Dedifferentiated amniotic fluid mesenchymal stem cell (primary cell): ENCODE measurements around the gene CBR3.

Experiments
- DNase-seq: peaks from one replicate; pipeline ENCODE4 v3.0.0-alpha.2; 2016; ENCODE audit errors: extremely low spot score

CBR3 gene

DNA sequence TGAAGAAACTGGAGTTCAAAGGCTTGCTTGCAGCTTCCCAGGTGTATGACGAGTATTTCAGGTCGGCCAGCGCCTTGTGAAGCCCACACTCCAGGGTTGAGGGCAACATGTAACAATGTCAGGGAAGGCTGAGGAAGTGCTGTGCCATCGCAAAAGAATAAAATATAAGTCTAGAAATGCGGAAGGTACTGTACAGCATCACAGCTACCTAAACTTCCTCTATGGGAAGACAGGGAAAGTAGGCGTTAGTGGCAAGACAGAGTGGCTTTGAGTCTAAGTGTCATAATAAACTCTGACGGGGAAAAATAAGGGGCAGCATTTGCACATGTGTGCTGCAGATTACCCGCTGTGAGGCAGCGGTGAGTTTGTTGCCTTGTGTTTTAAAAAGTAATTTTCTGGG is 50.6 kb downstream of the CBR3 start:
- no peak for DNase-seq

DNA sequence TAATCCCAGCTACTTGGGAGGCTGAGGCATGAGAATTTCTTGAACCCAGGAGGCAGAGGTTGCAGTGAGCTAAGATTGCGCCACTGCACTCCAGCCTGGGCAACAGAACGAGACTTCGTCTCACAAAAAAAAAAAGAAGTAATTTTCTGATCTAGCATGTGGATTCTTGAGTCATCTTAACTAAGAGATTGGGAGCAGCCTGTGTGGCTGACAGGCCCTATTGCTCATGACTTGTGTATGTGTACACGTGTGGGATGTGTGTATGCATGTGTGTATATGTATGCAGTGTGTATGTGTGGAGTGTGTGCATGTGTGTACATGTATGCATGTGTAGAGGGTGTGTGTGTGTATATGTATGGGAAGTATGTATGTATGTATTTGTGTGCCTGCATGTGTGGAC is 51.2 kb downstream of the CBR3 start:
- no peak for DNase-seq

DNA sequence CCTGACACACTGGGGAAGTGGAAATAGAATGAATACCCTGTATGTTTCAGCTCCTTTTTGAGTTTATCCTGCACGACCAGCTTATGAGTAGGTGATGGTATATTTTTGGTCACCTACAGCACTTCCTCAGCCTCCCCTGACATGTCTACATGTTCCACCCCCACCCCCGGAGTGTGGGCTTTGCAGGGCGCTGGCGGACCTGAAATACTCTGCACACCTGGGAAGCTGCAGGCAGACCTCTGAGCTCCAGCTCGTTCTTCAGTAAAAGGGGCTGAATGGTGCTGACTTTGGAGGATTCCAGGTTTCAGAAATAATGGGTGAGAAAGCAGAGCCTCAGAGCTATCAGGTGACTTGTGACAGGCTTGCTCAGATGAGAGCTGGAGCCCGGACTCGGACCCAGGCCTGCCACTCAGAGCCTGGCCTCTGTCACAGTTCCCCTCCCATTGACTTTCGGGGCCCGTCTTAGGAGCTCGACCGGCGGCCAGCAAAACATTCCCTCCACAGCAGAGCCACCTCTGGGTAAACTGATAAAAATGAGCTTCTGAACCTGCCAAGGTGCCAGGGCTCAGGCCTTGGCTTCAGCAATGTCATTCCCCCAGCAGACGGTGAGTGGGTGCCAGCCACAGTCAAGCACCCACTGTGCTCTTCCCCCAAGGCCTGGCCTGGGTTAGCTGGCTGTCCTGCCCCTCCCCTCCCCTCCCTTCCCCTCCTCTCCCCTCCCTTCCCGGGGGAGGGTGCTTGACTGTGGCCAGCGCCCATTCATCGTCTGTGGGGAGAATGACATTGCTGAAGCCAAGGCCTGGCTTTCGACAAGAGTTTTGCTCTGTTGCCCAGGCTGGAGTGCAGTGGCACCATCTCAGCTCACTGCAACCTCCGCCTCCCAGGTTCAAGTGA is 51.9 kb downstream of the CBR3 start:
- no peak for DNase-seq

DNA sequence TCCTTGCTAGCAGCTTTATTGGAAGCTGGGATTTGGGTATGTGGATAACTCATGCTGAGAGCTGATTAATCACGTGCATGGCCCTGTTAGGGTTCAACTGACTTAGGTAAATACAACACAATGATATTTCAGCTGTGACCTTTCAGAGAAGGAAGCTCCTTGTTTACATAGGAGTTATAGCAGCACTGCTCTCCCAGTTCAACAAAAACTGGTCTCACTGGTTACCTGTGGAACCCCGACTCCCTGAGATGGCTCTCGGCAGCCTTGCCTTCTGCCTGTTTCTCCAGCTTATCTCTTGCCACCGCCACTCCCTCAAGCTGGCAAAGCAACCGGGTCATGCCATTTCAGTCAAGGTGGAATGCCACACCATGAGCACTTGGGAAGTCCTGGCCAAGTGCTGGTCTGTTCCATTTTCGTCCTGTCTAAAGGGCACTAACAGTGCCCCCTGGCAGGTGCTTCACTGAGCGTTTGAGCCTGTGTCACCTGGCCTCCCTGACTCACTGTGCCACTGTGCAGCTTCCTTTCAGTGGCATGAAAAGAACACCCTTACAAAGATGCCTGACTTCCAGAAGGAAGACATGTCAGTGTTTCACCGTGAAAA is 53.3 kb downstream of the CBR3 start:
- no peak for DNase-seq

DNA sequence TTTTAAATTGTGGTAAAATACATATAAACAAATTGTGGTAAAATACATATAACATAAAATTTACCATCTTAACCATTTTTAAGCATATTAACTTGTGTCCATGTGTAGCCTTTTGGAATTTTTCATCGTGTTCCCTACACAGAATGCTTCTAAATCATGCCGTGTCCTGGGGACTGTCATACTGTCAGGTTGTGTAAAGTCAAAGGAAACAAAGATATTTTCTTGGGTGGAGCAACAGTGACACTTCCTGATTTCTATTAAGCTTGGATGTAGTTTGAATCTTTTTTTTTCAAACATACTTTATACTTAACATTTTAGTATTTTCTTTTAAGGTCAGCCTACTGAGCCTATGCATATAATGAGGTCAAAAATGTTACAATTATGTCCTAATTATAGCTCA is 54.1 kb downstream of the CBR3 start:
- no peak for DNase-seq

DNA sequence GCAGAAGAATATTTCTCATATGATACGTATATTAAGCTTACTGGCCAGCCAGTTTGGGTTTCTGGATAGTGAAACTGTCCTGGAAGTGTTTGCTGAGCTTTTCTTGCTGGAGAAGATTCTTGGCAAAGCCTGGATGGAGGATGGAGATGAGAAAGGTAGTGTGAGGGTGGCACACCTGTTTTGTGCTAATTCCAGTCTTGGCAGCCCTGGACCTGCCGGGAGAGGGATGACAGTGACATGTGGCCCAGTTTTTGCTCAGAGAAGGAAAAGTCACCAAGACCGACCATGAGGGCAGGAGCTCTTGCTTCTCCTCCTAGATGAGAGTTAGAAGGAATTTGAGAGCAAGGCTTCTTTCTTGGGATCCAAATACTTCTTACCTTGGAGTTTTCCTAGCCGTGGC is 55.9 kb downstream of the CBR3 start:
- DNase-seq = no peak

DNA sequence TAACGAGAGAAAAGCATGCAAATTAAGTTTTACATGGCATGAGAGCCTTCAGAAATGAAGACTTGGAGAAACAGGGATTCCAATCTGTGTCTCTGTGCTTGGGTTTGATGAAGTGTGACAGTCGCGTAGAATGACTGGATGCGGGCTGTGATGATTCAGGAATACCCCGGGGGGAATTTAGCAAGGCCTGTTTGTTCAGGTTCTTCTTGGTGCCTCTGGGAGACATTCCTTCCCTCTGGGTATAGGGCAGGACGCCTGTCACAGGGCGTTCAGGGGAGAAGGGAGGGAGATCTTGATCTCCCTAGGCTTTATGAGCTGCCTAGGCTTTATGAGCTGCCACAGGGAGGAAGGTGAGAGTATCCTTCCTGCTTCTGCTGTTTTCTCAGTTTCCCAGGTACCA is 58.3 kb downstream of the CBR3 start:
- no peak for DNase-seq

DNA sequence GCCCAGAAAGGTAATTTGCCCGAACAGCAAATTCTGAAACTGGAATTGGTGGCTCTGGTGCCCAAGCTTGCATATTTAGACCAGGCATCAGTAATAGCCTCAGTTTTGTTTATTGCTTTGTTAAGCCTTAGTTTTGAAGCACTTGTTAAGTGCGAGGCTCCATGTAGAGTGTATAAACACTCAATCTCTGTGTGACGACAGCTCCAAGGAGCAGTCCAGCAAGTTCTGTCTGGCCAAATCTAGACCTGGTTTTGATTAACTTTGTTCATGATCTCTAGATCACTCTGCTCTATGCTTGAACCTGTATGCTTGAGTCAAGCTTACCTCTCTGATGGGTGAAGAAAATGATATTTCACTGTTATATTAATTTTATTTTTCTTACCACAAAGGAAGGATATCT is 59.1 kb downstream of the CBR3 start:
- no peak for DNase-seq

DNA sequence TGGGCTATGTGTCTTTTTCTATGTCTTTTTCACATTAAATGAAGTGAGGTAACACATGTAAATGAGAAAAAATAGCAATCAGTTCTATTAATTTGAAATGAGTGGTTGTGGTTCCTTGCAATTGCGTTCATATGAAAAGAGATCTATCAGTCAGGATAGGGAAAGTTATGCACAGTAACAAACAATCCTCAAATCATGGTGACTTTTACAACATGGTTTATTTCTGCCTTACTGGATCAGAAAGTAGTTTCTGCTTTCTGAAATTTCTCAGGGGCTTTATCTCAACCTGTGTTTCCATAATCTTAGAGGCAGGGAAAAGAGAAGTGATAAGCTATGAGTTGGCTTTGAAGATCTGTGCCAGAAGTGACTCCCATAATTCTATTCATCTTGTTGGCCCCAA is 60.7 kb downstream of the CBR3 start:
- no peak for DNase-seq
